K562 (cell line): ENCODE data around the gene HHEX.

Experiments
- ATF3 ChIP-seq, 2 experiments: fragments of 450-650 bp in 1 of 2; sonication (generic) in 1 of 2; formaldehyde crosslinking in 1 of 2; IDR thresholded peaks in 1 of 2; conservative IDR thresholded peaks in 1 of 2; 2 replicates each; pipeline versions ENCODE4 v1.6.1 to v1.8.1; 2016 to 2023; ENCODE audit warnings: mild to moderate bottlenecking in 2 of 2, moderate library complexity in 2 of 2, inconsistent platforms in 1 of 2, missing genetic modification reagents in 1 of 2
- CTCF ChIP-seq, 3 experiments: IDR thresholded peaks in 2 of 3; conservative IDR thresholded peaks in 1 of 3; 2 replicates each; pipeline ENCODE4 v1.5.1; 2011 to 2012; ENCODE audit warnings: low read length in 3 of 3, mild to moderate bottlenecking in 3 of 3, control low read depth in 2 of 3, improper control_type of control experiment in 1 of 3, inconsistent platforms in 1 of 3, low read depth in 1 of 3, mixed read lengths in 1 of 3, moderate library complexity in 1 of 3; ENCODE audit not compliant: insufficient read depth in 2 of 3
- JUNB ChIP-seq: fragments of 450-650 bp; formaldehyde crosslinking; conservative IDR thresholded peaks from 2 replicates; pipeline ENCODE4 v1.4.0; 2020; ENCODE audit warnings: mild to moderate bottlenecking
- MTA1 ChIP-seq: fragments of 450-650 bp; IDR thresholded peaks from 2 replicates; pipeline ENCODE4 v1.6.1; 2017; ENCODE audit warnings: borderline replicate concordance
- NONO ChIP-seq, 2 experiments: fragments of 200-400 bp in 1 of 2; fragments of 450-650 bp in 1 of 2; formaldehyde crosslinking in 1 of 2; IDR thresholded peaks; 2 replicates each; pipeline ENCODE4 v1.6.1; 2017; ENCODE audit warnings: low read depth in 2 of 2, mild to moderate bottlenecking in 2 of 2, moderate library complexity in 2 of 2, low read length in 1 of 2
- PATZ1 ChIP-seq: fragments of 250-450 bp; sonication (Bioruptor Pico); IDR thresholded peaks from 2 replicates; pipeline ENCODE4 v1.5.0; 2020; ENCODE audit warnings: mild to moderate bottlenecking, borderline replicate concordance
- SIN3A ChIP-seq, 2 experiments: fragments of 150-350 bp in 1 of 2; IDR thresholded peaks; 2 replicates each; pipeline ENCODE4 v1.6.1; 2011 to 2016; ENCODE audit warnings: borderline replicate concordance in 2 of 2, low read depth in 2 of 2, low read length in 2 of 2, mild to moderate bottlenecking in 2 of 2, moderate library complexity in 2 of 2; ENCODE audit not compliant: control insufficient read depth in 1 of 2
- TCF7L2 ChIP-seq: fragments of 150-350 bp; IDR thresholded peaks from 2 replicates; pipeline ENCODE4 v1.6.1; 2016; ENCODE audit warnings: low read depth, mild to moderate bottlenecking, low read length, moderate library complexity
- THRA ChIP-seq: fragments of 450-650 bp; IDR thresholded peaks from 2 replicates; pipeline ENCODE4 v1.6.1; 2017; ENCODE audit warnings: mild to moderate bottlenecking, moderate library complexity
- U2AF1 ChIP-seq: fragments of 200-400 bp; formaldehyde crosslinking; optimal IDR thresholded peaks from 2 replicates; pipeline ENCODE3; 2017; ENCODE audit warnings: mild to moderate bottlenecking, low read depth, low read length, moderate library complexity
- ZBTB7A ChIP-seq: IDR thresholded peaks from 2 replicates; pipeline ENCODE4 v1.6.1; 2011; ENCODE audit warnings: low read depth, mild to moderate bottlenecking, low read length, moderate library complexity, borderline replicate concordance; ENCODE audit not compliant: control insufficient read depth
- ZNF311 ChIP-seq: fragments of 250-450 bp; sonication (Bioruptor Pico); IDR thresholded peaks from 2 replicates; pipeline ENCODE4 v1.4.0; 2020; ENCODE audit warnings: mild to moderate bottlenecking, moderate library complexity
- ZNF830 ChIP-seq: fragments of 250-450 bp; sonication (Bioruptor Pico); IDR thresholded peaks from 2 replicates; pipeline ENCODE4 v1.5.0; 2021; ENCODE audit warnings: mild to moderate bottlenecking

GRCh38 chr10:92702301-92702916 is 12.7 kb downstream of the HHEX start:
- TF ChIP-seq SIN3A (IDR thresholded peaks at IDR 0.05; ENCODE audit: borderline replicate concordance in 2 of 2, control insufficient read depth in 1 of 2, low read depth in 2 of 2, low read length in 2 of 2): no peak
- no peak for TF ChIP-seq CTCF (IDR thresholded peaks at IDR 0.05 in 2 of 3, conservative IDR thresholded peaks at IDR 0.05 in 1 of 3; ENCODE audit: insufficient read depth in 2 of 3, low read depth in 1 of 3, low read length in 3 of 3)
- no peak for TF ChIP-seq NONO (IDR thresholded peaks at IDR 0.05; ENCODE audit: low read depth in 2 of 2, low read length in 1 of 2)
- TF ChIP-seq ZNF830 (CRISPR knock-in tag): no peak
- no peak for TF ChIP-seq JUNB (CRISPR knock-in tag)
- no peak for TF ChIP-seq TCF7L2
- no peak for TF ChIP-seq THRA
- TF ChIP-seq U2AF1: no peak
- TF ChIP-seq ATF3 (IDR thresholded peaks at IDR 0.05): no peak
- TF ChIP-seq ATF3 (CRISPR knock-in tag; conservative IDR thresholded peaks at IDR 0.05): no peak
- no peak for TF ChIP-seq ZNF311 (CRISPR knock-in tag)
- no peak for TF ChIP-seq MTA1
- no peak for TF ChIP-seq ZBTB7A
- TF ChIP-seq PATZ1 (CRISPR knock-in tag): no peak
